HG03196 (cell line): ENCODE data around the gene OFD1.
"Not testable (repeated sequence)": the region's sequence is repeated elsewhere in the genome, so short reads cannot be mapped to it uniquely, and the experiment has no call there.

ENCODE experiments used
- ATAC-seq: cut with Tn5 transposase; IDR thresholded peaks from one replicate; pipeline ENCODE4 v1.9.1; 2021; ENCODE audit not compliant: unreplicated experiment

Gene OFD1

DNA sequence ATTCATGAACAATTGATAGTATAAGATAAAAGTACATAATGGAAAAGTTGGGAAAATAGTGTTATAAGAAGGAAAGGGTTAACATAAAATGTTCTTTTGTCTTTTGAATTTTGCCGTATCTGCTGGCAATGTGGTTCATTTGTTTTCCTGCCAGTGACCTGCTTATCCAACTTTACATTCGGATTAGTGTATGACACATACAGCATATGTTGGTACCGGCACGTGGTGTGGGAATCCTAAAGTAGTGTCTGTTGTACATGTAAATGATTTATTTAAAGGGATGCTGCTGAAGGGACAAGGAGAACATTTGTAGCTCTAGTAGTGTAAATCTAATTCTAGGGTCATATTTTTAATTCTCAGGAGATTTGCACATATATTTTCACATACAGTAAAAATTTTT, 34.2 kb upstream of the OFD1 start:
- no peak for ATAC-seq

DNA sequence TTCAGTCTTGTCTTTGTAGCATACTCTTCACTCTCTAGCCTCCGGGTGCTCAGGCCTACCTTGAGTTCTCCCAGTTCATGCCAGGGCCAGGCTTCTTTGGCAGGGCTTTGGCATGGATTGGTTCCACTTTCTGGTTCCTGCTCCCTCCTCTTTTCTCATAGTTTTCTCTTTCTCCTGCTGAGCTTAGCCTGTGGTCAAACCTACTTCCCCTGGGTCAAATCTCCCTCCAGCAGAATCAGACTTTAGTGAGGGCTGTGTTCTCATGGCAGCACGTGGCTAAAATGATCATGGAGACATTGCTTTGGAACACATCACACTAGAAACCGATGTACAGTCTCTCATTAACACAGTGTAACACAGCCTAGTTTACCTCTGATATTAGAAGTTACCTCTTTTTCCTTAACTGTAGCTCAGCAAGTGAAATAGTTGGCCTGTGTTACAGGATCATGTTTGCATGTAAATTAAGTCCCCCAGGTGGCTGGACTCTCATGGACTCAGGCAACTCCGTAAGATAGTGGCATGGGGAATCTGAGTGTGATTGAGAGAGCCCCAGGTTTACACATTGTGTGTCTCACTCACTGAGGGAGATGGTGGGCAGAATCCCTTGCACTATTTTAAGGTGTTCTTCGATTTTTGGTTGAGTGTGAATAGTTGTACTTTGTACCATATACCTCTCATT, 32.3 kb upstream of the OFD1 start:
- no peak for ATAC-seq

DNA sequence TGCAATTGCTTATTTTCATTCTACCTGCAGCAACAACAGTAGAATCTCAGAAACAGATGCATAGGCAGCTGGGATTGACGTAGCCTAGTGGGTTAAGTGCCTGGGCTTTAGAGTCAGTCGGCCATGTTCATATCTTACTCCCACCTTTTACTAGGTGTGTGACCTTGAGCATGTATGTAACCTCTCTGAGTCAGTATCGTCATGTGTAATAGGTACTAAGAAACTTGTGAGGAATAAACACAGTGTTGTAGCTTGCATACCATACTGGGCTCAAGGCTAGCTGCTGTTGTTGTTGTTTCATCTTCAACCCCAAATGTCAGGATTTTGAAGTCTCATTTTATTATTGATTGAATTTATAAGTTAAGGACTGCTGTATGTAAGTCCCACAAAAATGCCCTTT, 31.4 kb upstream of the OFD1 start:
- ATAC-seq: no peak

DNA sequence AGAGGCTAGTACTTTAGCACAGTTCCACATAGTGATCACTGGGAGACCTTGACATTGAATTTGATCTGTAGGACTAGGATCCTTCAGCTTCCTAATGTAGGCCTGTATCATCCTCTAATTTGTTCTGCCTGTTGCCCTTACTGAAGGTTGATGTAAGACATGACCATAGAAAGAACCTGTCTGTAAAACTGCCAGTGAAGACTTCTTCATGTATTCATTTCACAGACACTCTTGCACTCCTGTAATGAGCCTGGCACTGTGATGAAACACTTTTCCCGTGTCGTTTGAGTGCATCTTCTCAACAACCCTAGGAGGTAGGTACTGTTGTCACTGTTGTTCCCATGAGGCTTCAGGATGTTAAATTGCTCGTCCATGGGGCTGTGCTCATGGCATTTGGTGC, 31.0 kb upstream of the OFD1 start:
- no peak for ATAC-seq

DNA sequence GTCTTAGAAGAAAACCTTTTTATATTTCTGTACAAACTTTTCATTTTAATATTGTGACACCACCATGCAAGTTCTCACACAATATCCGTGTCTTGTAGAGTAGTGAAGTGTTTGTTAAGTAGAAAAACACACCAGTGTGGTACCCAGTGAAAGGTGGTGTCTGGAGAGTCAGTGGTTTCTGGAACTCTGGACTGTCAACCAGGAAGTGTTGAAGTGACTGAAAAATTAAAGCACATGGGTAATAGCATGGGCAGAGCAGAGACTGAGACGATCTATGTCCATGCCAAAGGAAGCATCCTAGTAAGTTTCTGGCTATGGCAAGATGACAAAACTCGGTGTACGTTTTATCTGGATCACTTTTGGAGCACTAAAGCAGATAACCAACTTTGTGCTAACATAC, 23.4 kb upstream of the OFD1 start:
- ATAC-seq: no peak

DNA sequence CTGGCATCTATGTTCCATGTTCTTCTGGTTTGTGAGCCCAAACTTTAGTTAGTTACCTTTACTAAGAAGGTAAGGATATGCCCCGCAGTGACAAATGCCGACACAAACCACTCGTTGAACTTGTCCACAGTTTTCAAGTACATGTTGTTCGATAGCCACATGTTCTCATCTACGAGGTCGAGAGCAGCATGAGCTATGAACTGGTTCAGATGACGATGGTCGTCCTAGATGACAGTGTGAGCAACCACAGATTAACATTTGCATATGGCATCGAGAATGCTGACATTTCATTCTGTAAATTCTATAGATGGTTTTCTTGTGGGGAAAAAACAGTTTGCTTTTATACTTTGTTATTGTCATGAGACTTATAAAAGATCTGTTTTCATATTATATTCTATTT, 18.1 kb upstream of the OFD1 start:
- no peak for ATAC-seq

DNA sequence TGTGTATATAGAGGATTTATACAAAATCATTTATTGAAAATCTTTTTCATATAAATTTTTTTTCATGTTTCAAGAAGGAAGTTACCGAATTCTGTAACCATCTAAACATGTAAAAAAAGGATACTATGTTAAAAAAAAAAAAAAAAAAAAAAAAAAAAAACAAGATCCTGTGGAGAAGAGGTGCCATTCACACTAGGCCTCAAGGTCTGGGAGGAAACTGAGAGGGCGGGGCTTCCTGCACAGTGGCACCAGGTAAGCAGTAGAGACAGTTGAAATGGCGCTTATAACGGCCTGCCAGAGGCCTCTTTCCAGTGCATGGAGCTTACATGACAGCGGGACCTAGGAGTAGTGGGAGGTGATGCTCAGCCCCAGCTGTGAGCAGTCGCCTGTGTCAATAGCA, 17.6 kb upstream of the OFD1 start:
- no peak for ATAC-seq

DNA sequence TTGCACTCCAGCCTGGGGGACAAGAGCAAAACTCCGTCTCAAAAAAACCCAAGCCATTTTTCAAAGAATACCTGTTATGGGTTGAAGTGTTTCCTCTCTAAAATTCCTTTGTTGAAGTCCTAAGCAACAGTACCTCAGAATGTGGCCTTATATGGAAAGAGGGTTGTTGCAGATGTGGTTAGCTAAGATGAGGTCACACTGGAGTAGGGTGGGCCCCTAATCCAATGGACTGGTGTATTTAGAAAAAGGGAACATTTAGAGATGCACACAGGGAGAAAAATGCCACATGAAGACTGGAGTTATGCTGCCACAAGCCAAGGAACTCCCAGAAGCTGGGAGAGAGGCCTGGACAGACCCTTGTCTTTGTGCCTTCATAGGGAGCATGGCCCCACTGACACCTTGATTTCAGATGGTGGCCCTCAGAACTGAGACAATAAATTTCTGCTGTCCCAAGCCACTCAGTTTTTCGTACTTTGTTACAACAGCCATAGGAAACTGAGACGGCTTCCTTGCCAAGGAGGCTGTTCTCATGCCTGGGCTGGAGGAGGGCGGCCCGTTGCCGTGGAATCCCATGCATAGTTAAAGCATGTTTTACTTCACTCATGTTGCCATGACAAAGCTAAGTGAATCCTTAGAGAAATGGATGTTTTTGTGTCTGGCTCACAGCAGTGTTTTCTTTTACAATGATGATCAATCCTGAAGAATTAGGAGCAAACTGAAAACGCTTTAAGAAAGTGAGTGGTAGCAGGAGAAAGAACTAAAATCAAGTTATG, 16.7 kb upstream of the OFD1 start:
- ATAC-seq: no peak

DNA sequence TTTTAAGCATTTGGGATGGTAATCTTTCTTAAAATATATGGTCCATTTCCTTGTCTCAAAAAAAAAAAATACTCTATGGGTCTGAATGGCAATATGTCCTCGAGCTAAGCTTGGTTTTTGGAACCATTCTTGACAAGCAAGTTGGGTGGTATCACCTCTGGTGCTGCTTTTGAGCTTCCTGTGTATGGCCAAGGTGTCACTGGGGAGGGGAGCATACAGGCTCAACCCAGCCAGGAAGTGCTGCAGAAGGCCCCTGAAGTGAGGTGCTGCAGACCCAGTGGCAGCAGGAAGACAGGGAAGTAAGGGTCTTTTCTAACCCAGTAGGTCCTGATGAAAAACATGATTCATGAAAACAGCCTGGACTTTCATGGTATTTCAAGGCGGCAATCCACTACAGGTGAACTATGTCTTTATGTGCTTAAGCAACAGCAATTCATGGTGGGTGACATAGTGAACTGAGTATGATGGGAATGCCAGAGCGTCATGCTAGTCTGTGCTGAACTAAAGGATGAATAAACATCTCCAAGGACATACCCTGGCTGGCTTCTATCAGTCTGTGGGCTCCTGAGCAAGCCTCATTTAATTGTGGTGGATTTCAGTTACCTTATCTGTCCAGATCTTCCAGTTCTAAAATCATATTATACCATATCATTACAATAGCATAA, 15.2 kb upstream of the OFD1 start:
- no peak for ATAC-seq

DNA sequence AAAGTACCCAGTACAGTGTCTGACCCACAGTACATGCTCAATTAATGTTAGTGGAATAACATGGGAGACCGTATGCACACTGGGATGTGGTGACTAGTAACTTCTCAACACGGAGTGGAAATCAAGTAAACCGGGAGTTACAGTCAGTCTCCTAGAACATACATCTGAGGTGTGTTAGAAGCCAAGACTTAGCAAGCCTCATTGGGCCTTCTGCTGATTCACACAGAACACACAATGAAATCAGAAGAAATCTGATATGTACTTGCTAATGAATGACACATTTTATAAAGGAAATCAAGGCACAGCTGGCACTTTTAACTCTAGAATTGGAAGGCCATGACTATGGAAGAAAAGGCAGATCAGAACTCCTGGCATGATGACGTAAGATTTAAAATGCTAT, 13.2 kb upstream of the OFD1 start:
- ATAC-seq: no peak

DNA sequence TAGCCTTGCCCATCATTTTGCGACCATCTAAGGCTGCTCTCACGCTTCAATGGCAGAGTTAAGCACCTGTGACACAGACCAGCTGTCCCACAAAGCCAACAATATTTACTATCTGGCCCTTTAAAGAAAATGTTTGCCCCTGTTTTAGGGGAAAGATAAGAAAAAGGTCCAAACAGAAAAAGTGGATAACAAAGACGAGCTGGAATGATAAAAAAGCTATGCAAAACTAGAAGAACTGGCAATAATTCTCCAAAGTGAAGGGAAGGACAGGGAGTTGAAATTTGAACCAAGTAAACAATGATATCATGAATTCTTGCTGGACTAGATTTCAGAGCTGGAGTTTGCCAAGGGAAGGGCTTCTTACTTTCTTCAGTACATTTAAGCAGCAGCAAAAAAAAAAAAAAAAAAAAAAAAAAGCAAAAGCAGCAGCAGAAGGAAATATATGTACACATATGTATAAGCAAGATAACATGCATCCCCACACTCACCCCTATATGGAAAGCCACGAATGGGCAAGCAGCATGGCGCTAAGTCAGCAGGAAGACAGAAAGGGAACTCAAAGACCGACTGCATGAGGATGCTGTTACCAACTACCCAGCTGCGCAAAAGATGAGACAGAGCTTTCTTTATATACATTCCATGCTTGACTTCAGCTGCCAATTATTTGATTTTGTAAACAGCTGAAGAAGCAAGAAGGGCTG, 12.6 kb upstream of the OFD1 start:
- no peak for ATAC-seq

DNA sequence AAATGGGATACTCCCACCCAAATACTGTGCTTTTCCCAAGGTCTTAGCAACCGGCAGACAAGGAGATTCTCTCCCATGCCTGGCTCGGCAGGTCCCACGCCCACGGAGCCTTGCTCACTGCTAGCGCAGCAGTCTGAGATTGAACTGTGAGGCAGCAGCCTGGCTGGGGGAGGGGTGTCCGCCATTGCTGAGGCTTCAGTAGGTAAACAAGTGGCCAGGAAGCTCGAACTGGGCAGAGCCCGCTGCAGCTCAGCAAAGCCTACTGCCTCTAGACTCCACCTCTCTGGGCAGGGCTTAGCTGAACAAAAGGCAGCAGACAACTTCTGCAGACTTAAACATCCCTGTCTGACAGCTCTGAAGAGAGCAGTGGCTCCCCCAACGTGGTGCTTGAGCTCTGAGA, 9.7 kb upstream of the OFD1 start:
- not testable (repeated sequence) for ATAC-seq

DNA sequence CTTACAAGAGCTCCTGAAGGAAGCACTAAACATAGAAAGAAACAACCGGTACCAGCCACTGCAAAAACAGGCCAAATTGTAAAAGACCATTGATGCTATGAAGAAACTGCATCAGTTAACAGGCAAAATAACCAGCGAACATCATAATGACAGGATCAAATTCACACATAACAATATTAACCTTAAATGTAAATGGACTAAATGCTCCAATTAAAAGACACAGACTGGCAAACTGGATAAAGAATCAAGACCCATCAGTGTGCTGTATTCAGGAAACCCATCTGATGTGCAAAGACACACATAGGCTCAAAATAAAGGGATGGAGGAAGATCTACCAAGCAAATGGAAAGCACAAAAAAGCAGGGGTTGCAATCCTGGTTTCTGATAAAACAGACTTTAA, 8.0 kb upstream of the OFD1 start:
- not testable (repeated sequence) for ATAC-seq

DNA sequence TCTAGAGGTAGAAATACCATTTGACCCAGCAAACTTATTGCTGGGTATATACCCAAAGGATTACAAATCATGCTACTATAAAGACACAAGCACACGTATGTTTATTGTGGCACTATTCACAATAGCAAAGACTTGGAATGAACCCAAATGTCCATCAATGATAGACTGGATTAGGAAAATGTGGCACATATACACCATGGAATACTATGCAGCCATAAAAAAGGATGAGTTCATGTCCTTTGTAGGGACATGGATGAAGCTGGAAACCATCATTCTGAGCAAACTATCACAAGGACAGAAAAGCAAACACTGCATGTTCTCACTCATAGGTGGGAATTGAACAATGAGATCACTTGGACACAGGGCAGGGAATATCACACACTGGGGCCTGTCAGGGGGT, 4.0 kb upstream of the OFD1 start:
- ATAC-seq: not testable (repeated sequence)

DNA sequence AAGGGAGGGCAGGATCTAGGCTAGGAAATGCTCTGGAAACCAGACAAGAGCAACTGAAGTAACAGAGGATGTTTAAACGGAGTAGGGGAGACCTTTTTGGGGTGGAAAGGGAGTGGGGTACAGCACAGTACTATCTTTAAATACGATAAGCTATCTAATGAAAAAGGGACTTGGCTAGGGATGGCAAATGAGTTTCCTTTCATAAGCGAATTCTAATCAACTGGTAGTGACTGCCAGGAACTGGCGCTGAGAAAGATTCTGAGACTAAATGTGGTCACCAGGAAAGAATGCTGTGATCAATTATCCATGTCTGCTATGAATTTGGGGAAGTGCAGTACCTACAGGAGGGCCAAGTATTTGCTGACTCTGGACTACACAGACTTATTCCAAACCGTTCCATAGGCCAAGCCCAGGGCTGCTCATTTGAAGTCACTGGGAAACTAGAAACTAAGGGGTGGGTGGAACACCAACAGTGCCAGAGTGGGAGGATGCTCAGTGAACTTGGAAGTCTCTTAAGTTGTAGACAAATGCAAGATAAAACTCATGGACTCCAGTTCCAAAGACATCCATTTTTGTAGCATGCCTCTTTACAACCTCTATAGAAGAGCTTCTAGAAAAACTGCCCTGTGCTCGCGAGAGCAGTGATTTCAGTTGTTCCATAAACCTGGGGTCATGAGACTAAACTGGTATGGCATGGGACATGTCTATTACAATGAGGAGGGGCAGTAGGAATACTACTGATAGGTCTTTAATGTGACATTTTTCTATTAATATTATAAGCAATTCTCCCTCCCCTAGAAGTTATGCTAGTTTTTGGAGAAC, 2.1 kb upstream of the OFD1 start:
- ATAC-seq: no peak

DNA sequence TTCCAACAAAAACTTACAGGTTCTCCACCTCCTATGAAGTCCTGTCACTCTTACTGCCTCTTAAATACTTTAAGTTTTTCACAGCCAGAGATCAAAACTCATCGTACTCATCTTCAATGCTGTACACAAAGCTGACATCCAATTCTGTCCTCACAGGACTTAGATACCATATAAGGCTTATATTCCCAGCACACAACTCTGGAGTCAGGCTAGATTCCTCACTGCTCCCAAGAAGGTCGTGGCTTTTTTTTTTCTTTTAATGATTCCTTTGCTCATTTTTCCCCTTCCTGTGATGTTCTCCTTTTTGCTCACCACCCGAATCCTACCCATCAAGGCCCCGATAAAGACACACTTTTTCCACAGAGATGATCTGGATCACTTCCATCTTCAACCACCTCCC, 1.0 kb upstream of the OFD1 start:
- no peak for ATAC-seq

DNA sequence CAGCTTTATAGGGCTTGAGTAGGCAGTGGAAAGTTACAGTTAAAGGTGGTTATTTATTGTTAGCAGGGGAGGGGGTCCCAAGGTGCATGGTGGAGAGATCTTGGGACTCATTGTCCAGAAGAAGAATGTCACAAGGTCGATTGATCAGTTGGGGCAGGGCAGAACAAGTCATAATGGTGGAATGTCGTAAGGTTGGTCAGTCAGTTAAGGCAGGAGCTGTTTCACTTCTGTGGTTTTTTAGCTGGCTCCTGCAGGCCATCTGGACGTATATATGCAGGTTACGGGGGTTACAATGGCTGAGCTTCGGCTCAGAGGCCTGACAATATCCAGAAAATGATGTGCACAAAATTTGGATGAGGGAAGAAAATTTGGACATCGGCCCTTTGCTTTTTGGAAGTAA, 7.1 kb downstream of the OFD1 start:
- ATAC-seq: no peak

DNA sequence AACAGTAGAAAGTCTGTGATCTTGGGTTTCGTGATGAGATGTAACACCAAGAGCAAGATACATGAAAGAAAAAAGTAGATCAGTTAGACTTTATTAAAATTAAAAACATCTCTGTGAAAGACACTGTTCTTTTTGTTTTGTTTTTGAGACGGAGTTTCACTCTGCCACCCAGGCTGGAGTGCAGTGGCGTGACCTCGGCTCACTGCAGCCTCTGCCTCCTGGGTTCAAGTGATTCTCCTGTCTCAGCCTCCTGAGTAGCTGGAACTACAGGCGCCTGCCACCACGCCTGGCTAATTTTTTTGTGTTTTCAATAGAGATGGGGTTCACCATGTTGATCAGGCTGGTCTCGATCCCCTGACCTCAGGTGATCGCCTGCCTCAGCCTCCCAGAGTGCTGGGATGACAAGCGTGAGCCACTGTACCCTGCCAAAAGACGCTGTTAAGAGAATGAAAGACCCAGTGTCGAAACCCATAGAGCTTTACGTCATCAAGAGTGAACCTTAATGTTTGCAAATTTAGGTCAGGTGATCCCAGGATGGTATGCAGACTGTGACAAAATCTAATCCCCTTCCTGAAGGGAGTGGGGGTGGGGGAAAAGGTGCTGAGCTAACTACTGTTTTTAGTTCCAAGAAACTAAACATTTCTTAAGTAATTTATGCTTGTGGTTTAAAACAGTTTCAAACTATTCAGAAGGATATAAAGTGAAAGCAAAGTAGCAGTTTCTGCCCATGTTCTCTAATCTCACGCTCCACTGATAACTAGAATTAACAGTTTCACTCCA, 8.0 kb downstream of the OFD1 start:
- ATAC-seq: peak; percentile 92

DNA sequence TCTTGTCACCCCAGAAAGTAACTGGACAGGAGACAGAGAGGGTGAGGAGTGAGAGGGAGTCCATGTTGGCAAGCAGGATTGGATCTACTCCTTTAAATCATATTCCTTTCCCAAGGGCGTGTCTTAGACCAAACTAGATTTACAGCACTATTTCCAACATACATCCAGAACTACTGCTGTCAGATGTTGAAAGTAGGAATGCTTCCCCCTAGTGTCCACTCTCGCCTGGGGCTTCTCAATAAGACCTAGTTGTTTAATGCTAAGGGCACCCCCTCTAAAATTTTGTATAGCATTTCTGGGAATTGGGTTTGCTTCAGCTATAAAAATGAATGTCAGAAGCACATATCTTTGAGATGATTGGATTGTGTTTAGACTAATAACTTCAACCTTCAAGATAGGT, 13.3 kb downstream of the OFD1 start:
- no peak for ATAC-seq

DNA sequence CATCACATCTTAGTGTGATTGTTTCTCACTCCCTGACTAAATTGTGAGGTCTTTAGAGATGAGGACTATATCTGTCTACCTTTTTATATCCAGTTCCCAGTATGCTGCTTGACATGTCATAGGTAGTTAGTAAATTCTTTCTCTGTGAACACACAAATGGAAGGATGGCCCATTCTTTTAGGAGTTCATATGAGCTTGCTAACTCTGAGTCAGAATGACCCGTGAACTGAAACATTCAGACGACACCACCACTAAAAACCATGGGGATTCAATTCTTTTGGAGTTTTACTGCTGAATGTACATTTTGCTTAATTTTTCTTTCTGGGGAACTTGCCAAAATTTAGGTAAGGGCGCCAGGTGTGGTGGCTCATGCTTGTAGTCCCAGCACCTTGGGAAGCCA, 13.9 kb downstream of the OFD1 start:
- ATAC-seq: no peak
